G401.6 (cell line): ENCODE measurements around the gene EXOC4.
"Not testable (repeated sequence)": the region's sequence is repeated elsewhere in the genome, so short reads cannot be mapped to it uniquely, and the experiment has no call there.

ENCODE experiments used
- FAIRE-seq: peaks from 2 replicates; lab custom pipeline; 2012; peaks lifted over from hg19 to GRCh38; lab: Jason Lieb, UNC

Gene EXOC4

DNA sequence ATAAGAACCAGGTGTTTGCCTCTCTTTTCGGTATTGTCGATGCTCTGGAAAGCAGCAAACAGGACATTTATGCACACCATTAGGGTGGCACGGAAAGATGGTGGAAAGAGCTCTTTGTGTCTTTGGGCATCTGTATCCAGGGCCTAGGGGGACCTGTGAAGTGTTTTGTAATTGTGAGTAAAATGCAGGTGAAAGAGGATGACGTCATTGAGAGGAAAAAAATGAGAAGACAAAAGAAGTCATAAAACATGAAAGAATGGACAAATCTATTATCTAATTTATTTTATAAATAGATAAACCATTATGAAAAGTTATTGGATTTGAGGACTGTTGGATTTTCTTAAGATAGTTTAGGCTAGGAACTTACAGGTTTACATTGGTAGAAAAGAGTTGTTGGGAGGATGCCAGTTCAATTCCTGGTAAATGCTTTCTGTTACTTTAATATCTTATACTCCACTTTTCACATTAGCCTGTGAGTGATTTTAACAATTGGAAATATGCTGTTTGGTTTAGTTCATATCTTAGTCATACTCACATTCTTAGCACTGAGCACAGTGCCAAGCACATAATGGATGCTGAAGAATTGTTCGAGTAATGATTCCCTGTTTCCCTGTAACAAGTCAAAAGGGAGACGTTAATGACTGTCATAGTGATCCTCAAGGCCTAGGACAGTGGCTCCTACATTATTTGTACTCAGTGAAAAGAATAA, 62.6 kb downstream of the EXOC4 start:
- FAIRE-seq = no peak

- no peak for FAIRE-seq
These were observed 67.0 kb downstream of the EXOC4 start for GRCh38 chr7:133319842-133320241.

- FAIRE-seq = no peak
These were observed 68.0 kb downstream of the EXOC4 start for GRCh38 chr7:133320891-133321290.

- not testable (repeated sequence) for FAIRE-seq
These were observed 68.5 kb downstream of the EXOC4 start for GRCh38 chr7:133321366-133321765.

DNA sequence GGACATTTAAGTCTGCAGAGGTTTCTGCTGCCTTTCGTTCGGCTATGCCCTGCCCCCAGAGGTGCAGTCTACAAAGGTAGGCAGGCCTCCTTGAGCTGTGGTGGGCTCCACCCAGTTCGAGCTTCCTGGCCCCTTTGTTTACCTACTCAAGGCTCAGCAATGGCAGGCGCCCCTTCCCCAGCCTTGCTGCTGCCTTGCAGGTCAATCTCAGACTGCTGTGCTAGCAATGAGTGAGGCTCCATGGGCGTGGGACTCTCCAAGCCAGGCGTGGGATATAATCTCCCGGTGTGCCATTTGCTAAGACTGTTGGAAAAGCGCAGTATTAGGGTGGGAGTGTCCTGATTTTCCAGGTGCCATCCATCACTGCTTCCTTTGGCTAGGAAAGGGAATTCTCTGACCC, 73.9 kb downstream of the EXOC4 start:
- not testable (repeated sequence) for FAIRE-seq

- not testable (repeated sequence) for FAIRE-seq
These were observed 75.1 kb downstream of the EXOC4 start for GRCh38 chr7:133328021-133328420.

DNA sequence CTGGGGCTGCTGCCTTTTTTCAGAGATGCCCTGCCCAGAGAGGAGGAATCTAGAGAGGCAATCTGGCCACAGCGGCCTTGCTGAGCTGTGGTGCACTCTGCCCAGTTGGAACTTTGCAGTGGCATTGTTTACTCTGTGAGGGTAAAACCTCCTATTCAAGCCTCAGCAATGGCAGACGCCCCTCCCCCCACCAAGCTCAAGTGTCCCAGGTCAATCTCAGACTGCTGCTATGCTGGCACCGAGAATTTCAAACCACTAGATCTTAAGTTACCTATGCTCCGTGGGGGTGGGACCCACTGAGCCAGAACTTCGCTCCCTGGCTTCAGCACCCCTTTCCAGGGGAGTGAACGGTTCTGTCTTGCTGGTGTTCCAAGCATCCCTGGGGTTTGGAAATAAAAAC, 77.2 kb downstream of the EXOC4 start:
- no peak for FAIRE-seq

GRCh38 chr7:133331861-133332260, 79.0 kb downstream of the EXOC4 start:
- FAIRE-seq = no peak

- FAIRE-seq = no peak
These were observed 86.9 kb downstream of the EXOC4 start for GRCh38 chr7:133339772-133340171.

DNA sequence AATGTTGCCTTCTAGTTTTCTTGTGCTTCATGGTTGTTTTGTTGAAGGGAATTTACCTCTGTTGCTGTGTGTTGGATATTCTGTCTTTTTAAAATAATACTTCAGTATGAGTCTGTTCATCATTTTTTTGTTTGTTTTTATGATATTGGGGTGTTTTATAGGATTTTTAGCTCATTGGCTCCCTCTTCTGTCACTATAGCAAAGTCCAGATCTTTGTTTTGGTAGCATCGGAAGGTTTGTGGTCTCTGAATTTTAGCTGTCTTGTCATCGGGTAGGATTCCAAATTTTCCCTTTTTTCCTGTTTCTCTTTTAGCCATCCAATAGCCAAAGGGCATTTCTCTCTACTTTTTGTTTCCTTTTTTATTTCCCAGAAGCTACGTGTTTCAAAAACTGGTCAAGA, 91.4 kb downstream of the EXOC4 start:
- peak; percentile 67 for FAIRE-seq

DNA sequence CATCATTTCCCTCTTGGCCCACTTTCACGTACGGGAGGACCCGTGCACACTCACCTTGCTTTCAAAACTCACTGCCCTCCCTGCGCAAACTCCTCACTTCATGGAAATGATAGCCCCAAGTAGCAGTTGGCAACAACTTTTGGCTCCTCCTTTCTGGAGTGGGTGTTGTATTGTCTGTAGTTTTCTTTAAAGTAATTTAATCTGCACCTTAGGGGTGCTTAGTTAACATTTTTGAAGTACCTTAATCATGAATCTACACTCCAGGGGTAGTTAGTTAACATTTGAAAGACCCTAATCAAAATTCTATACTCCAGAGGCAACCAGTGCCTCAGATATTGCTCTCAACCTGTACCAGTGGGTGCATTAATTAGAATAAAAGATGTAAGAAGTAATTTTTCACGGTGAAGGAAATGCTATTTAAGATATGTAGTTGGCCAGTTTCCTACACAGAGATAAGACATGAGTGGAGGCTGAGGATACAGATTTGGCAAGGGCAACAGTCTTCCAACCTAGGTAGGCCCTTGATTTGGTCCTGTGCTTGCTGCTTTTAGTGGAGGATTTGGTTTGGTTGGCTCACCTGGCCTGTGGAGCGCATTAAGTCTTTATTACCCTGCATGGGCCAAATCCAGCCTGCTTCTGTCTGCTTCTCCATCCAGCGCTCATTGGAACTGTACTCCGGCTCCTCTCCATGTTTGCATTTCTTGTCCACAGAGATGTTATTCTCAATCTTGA, 93.0 kb downstream of the EXOC4 start:
- FAIRE-seq = no peak

DNA sequence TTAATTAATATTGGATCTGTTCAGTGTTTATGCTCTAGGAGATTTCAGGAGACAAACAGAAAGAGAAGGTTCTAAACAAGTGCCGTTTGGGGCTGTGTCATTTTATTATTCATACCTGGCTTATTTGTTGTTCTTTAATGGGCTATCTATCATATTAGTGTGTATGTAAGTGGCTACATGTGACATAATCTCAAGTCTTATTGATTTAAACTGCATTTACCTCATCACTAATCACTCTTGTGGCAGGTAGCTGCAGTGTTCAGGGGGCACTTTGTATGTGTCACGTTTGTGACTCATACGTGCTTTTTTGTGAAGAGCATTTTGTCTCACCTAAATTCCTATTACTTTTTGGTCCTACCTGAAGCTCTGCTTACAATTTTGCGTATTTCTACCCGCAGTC, 95.4 kb downstream of the EXOC4 start:
- no peak for FAIRE-seq

GRCh38 chr7:133349101-133349500, 96.2 kb downstream of the EXOC4 start:
- no peak for FAIRE-seq

DNA sequence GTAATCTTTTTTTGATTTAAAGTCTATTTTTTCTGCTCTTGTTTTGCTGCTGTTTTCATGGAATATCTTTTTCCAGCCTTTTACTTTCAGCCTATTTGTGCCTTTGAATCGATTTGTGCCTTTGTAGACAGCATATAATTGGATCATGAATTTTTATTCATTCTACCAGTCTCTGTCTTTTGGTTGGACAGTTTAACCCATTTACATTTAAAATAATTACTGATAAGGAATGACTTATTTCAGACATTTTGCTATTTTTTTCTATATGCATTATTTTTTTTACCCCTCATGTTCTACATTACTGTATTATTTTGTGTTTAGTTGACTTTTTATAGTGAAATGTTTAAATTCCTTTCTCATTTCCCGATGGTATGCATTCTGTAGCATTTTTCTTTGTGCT, 99.6 kb downstream of the EXOC4 start:
- FAIRE-seq = no peak

DNA sequence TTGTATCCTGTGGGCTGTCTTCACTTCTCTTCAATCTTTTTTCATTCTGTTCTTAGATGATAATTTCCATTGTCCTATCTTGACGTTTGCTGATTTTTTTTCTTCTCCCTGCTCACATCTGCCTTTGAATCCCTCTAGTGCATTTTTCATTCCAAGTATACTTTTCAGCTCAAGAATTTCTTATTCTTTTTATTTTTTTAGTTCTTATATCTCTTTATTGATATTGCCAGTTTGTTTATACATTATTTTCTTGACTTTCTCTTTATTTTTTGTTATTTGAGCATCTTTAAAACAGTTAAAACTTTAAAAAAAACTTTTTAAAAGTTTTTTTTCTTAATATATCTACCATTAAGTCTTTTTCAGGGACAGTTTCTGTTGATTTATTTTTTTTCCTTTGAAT, 100.9 kb downstream of the EXOC4 start:
- peak; percentile 63 for FAIRE-seq

GRCh38 chr7:133354546-133355324, 101.9 kb downstream of the EXOC4 start:
- FAIRE-seq = no peak

GRCh38 chr7:133355325-133355708, 102.4 kb downstream of the EXOC4 start:
- FAIRE-seq = no peak

GRCh38 chr7:133355822-133356221, 102.9 kb downstream of the EXOC4 start:
- FAIRE-seq = no peak

DNA sequence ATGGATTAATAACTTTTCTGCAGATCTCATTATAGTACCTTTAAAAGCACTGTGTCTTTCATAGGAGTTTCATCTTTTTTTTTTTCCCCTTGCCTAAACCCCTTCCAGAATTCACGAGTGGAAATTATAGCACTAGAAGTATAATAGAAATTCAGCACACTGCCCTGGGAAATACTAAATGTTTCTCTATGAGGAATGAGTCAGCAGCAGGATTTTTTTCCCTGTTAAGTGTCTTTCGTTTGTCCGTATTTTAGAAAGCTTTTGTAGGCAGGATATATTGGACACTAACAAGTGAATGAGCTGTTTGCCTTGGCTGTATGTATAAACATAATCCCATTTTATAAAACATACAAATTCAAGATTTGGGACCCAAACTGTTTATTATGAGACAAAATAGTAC, 105.8 kb downstream of the EXOC4 start:
- FAIRE-seq = no peak

DNA sequence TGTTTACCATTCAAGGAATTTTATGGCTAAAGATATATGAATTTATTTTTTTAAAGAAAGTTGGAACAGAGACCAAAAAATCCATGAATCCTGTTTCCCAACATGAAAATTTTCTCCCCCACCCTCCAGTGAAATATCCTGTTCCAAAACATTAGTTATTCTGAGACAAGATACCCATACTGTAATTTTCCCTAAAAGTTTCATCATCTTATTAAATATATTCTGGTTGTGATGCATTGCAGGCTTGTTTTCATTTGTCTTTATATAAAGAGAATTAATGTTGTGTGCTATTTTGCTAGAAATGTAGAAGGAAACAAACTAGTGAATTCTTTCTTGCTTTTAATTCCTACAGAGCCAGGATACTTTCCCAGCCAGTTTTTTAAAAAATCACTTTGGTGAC, 106.6 kb downstream of the EXOC4 start:
- FAIRE-seq = no peak

- FAIRE-seq = no peak
These were observed 107.3 kb downstream of the EXOC4 start for GRCh38 chr7:133360201-133360600.

DNA sequence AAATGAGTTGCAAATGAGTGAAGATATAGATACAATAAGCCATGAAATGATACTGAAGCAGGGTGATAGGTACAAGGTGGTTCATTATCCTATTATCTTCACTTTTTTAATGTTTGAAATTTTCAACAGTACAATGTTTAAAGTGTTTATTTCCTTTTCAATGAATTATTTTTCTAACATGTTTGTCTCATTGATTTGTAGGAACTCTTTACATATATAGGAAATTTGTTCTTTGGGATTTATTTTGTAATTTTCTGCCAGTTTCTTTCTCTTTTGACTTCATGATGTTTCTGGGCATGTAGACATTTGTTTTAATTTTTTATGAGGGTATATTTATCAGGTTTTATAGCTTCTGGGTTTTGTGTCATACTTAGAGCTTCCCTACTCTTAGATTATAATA, 108.9 kb downstream of the EXOC4 start:
- no peak for FAIRE-seq

DNA sequence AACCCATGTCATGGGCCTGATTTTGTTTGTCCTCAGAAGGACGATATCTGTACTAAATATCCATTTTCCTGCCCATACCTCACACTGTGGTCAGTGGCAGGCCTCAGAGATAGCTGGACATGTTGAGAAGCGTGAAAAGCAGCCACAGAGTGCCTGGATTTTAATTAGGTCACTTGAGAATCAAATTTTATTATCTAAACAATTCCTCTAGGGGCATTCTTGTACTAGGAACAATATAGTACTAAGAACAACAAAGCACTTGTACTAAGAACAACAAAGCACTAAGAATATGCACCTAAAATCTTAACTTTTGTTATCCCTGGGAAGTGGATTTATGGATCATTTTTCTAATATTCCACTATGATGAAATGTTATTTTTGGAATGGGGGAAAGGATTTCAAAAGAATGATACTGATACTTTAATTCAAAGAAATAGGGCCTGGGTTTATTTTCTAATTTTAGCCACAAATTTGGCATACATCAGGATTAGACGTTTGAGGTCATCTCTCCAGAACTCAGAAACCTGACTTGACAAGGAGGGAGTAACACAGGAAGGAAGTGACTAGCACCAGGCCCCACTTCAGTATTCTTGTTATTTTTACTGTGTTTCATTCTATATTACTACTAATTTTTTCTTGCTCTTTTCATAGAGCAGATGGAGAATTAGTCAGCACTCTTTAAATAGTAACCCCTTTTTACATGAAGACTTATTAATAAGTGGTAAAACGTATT, 112.2 kb downstream of the EXOC4 start:
- no peak for FAIRE-seq
